ENCODE results near the gene SLC25A33.

- TF ChIP-seq, protein P1, sequence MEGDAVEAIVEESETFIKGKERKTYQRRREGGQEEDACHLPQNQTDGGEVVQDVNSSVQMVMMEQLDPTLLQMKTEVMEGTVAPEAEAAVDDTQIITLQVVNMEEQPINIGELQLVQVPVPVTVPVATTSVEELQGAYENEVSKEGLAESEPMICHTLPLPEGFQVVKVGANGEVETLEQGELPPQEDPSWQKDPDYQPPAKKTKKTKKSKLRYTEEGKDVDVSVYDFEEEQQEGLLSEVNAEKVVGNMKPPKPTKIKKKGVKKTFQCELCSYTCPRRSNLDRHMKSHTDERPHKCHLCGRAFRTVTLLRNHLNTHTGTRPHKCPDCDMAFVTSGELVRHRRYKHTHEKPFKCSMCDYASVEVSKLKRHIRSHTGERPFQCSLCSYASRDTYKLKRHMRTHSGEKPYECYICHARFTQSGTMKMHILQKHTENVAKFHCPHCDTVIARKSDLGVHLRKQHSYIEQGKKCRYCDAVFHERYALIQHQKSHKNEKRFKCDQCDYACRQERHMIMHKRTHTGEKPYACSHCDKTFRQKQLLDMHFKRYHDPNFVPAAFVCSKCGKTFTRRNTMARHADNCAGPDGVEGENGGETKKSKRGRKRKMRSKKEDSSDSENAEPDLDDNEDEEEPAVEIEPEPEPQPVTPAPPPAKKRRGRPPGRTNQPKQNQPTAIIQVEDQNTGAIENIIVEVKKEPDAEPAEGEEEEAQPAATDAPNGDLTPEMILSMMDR (IDR thresholded peaks at IDR 0.05; ENCODE audit: insufficient read depth, low read length), result no peak
- no peak for TF ChIP-seq POLR2AphosphoS5 (IDR thresholded peaks at IDR 0.05; ENCODE audit: low read depth)
- TF ChIP-seq REST (IDR thresholded peaks at IDR 0.05; ENCODE audit: insufficient replicate concordance, low read depth), result no peak
- no peak for TF ChIP-seq SPI1 (IDR thresholded peaks at IDR 0.05; ENCODE audit: borderline replicate concordance, low read depth)
Observed at GRCh38 chr1:9534953-9535352, 4.3 kb upstream of the SLC25A33 start.
